ENCODE data around the gene PCNX2.
"Not testable (repeated sequence)": the region's sequence is repeated elsewhere in the genome, so short reads cannot be mapped to it uniquely, and the experiment has no call there.

Gene PCNX2

GRCh38 chr1:233114860-233115259, 180.7 kb downstream of the PCNX2 start:
- no peak overlapping the region for H3K4me3 ChIP-seq (ENCODE audit: low read depth, low read length)
- TF ChIP-seq CTCF (IDR thresholded peaks at IDR 0.05; ENCODE audit: control insufficient read depth, extremely low read depth, insufficient read depth), result no peak
- no peak for DNase-seq (ENCODE audit: low read depth)

- no peak for DNase-seq (ENCODE audit: low read depth)
- H3K4me3 ChIP-seq (ENCODE audit: low read depth, low read length), result no peak overlapping the region
- TF ChIP-seq CTCF (IDR thresholded peaks at IDR 0.05; ENCODE audit: control insufficient read depth, extremely low read depth, insufficient read depth), result no peak
These were observed 181.4 kb downstream of the PCNX2 start for GRCh38 chr1:233114159-233114558.

GRCh38 chr1:233113009-233113879, 182.3 kb downstream of the PCNX2 start:
- DNase-seq (ENCODE audit: low read depth), result no peak
- H3K4me3 ChIP-seq (ENCODE audit: low read depth, low read length), result no peak overlapping the region
- no peak for TF ChIP-seq CTCF (IDR thresholded peaks at IDR 0.05; ENCODE audit: control insufficient read depth, extremely low read depth, insufficient read depth)

GRCh38 chr1:233112186-233113008, 183.1 kb downstream of the PCNX2 start:
- DNase-seq (ENCODE audit: low read depth), result no peak
- TF ChIP-seq CTCF (IDR thresholded peaks at IDR 0.05; ENCODE audit: control insufficient read depth, extremely low read depth, insufficient read depth), result no peak
- H3K4me3 ChIP-seq (ENCODE audit: low read depth, low read length), result no peak overlapping the region

GRCh38 chr1:233111731-233112130, 183.8 kb downstream of the PCNX2 start:
- no peak for TF ChIP-seq CTCF (IDR thresholded peaks at IDR 0.05; ENCODE audit: control insufficient read depth, extremely low read depth, insufficient read depth)

GRCh38 chr1:233109096-233109495, 186.4 kb downstream of the PCNX2 start:
- no peak for TF ChIP-seq CTCF (IDR thresholded peaks at IDR 0.05; ENCODE audit: control insufficient read depth, extremely low read depth, insufficient read depth)
- no peak overlapping the region for H3K4me3 ChIP-seq (ENCODE audit: low read depth, low read length)
- DNase-seq (ENCODE audit: low read depth), result no peak

More at GRCh38 chr1:233111731-233112130, 183.8 kb downstream of the PCNX2 start:
- no peak for DNase-seq (ENCODE audit: low read depth)
- H3K4me3 ChIP-seq (ENCODE audit: low read depth, low read length), result no peak overlapping the region

- H3K4me3 ChIP-seq (ENCODE audit: low read depth, low read length), result not testable (repeated sequence)
- DNase-seq (ENCODE audit: low read depth), result peak; percentile 90
These were observed 187.8 kb downstream of the PCNX2 start for GRCh38 chr1:233107716-233108130.
